A549 (cell line): Measurements from ENCODE around the gene XKR3. TPM values are rescaled to one million over a fixed set of nuclear protein-coding genes. Genes with fewer than 3 reads are reported as not detected.
"Not testable (repeated sequence)": the region's sequence is repeated elsewhere in the genome, so short reads cannot be mapped to it uniquely, and the experiment has no call there.

ENCODE experiments used
- ATAC-seq, 2 experiments: fragments of 200-7000 bp in 1 of 2; fragments of >200 bp in 1 of 2; cut with Nextera tagmentation in 1 of 2; cut with Tn5 transposase in 1 of 2; 3 replicates each; pipeline versions ENCODE4 v1.8.0 to v1.9.1; 2018 to 2020; ENCODE audit warnings: mild to moderate bottlenecking in 1 of 2, moderate library complexity in 1 of 2
- CTCF ChIA-PET: fragments of 300-600 bp; sonication (Branson Sonifier 250); formaldehyde crosslinking; extraction: SDS; loops from one replicate; lab custom pipeline; 2021; ENCODE audit warnings: antibody characterized with exemption, inconsistent platforms; lab: Yijun Ruan, JAX
- POLR2A ChIA-PET: fragments of 350-600 bp; formaldehyde crosslinking; extraction: SDS; loops from one replicate; lab custom pipeline; 2021; ENCODE audit warnings: antibody characterized with exemption, inconsistent platforms; lab: Yijun Ruan, JAX
- DNase-seq, 2 experiments: peaks; one replicate each; pipeline versions ENCODE4 v3.0.0 to v3.0.0-alpha.2; 2011 to 2016; ENCODE audit warnings: low read depth in 1 of 2, low spot score in 1 of 2
- FAIRE-seq: peaks from 2 replicates; lab custom pipeline; 2011; peaks lifted over from hg19 to GRCh38; lab: Jason Lieb, UNC
- H3K27ac ChIP-seq, 2 experiments: fragments of >200 bp; sonication (Bioruptor Twin); formaldehyde crosslinking; 3 replicates each; pipeline ENCODE4 v1.5.1; 2016 to 2017
- H3K4me1 ChIP-seq: fragments of >200 bp; sonication (Bioruptor Twin); formaldehyde crosslinking; 3 replicates; pipeline ENCODE4 v1.6.1; 2016
- H3K4me2 ChIP-seq: fragments of >200 bp; sonication (Bioruptor Twin); formaldehyde crosslinking; 3 replicates; pipeline ENCODE4 v1.6.1; 2016
- H3K4me3 ChIP-seq: fragments of >200 bp; sonication (Bioruptor Twin); formaldehyde crosslinking; 3 replicates; pipeline ENCODE4 v1.5.1; 2016
- H3K9me3 ChIP-seq: fragments of >200 bp; sonication (Bioruptor Twin); formaldehyde crosslinking; 3 replicates; pipeline ENCODE4 v1.6.1; 2016
- CBX2 ChIP-seq: fragments of 200-600 bp; sonication (generic); IDR thresholded peaks from 2 replicates; pipeline ENCODE4 v1.6.1; 2016; ENCODE audit warnings: low read depth, mild to moderate bottlenecking, borderline replicate concordance
- CBX8 ChIP-seq: fragments of 200-600 bp; sonication (generic); IDR thresholded peaks from 2 replicates; pipeline ENCODE4 v1.6.1; 2016
- CHD4 ChIP-seq: fragments of 200-600 bp; sonication (generic); IDR thresholded peaks from 2 replicates; pipeline ENCODE4 v1.6.1; 2016; ENCODE audit warnings: antibody characterized with exemption, mild to moderate bottlenecking, borderline replicate concordance
- FOSB ChIP-seq: fragments of 250-450 bp; sonication (Bioruptor Pico); IDR thresholded peaks from 2 replicates; pipeline ENCODE4 v1.5.0; 2020; ENCODE audit warnings: mild to moderate bottlenecking, moderate library complexity
- MYC ChIP-seq: IDR thresholded peaks from 2 replicates; pipeline ENCODE4 v1.6.1; 2012; ENCODE audit warnings: mild to moderate bottlenecking, inconsistent platforms, low read length, improper control_type of control experiment, borderline replicate concordance
- NPAS2 ChIP-seq: fragments of 250-450 bp; sonication (Bioruptor Pico); IDR thresholded peaks from 2 replicates; pipeline ENCODE4 v1.8.0; 2022; ENCODE audit warnings: mild to moderate bottlenecking, moderate library complexity, borderline replicate concordance
- RNF2 ChIP-seq: fragments of 200-600 bp; sonication (generic); IDR thresholded peaks from 2 replicates; pipeline ENCODE4 v1.6.1; 2016; ENCODE audit warnings: low read depth, mild to moderate bottlenecking, antibody characterized with exemption, moderate library complexity, borderline replicate concordance
- SMC3 ChIP-seq: fragments of >200 bp; sonication (Bioruptor Twin); formaldehyde crosslinking; IDR thresholded peaks from 3 replicates; pipeline ENCODE4 v1.6.1; 2018; ENCODE audit warnings: inconsistent platforms
- SREBF2 ChIP-seq: fragments of 450-650 bp; IDR thresholded peaks from 2 replicates; pipeline ENCODE4 v1.6.1; 2014; ENCODE audit warnings: mild to moderate bottlenecking, moderate library complexity
- TFCP2L1 ChIP-seq: fragments of 250-450 bp; sonication (Bioruptor Pico); IDR thresholded peaks from 2 replicates; pipeline ENCODE4 v1.5.0; 2021; ENCODE audit warnings: mild to moderate bottlenecking
- TP53 ChIP-seq: fragments of 250-450 bp; sonication (Bioruptor Pico); IDR thresholded peaks from 2 replicates; pipeline ENCODE4 v1.5.0; 2021; ENCODE audit warnings: mild to moderate bottlenecking, moderate library complexity
- ZNF302 ChIP-seq: fragments of 250-450 bp; sonication (Bioruptor Pico); IDR thresholded peaks from 2 replicates; pipeline ENCODE4 v1.9.0; 2021; ENCODE audit warnings: inconsistent platforms, mild to moderate bottlenecking, moderate library complexity
- ZSCAN20 ChIP-seq: fragments of 250-450 bp; sonication (Bioruptor Pico); IDR thresholded peaks from 2 replicates; pipeline ENCODE4 v1.8.0; 2022; ENCODE audit warnings: mild to moderate bottlenecking, moderate library complexity
- WGBS: methylation state at CpG from one replicate; pipeline ENCODE4 v1.1.6; 2017; ENCODE audit errors: missing lambda C conversion rate; 5-methylcytosine and 5-hydroxymethylcytosine counted together
- polyA plus RNA-seq, 4 experiments: library from polyadenylated mRNA; depleted of rRNA in 3 of 4; stranded (reverse); fragments of >200 nt; fragmentation: RNase III in 1 of 4; extraction: RNeasy Plus Mini Kit Qiagen cat#74134 plus additional on column Dnase treatment in 1 of 4; gene quantifications; 2 replicates in 3 of 4; 3 replicates in 1 of 4; pipeline ENCODE4 v1.2.3, GENCODE V29; 2011 to 2017
- TF ChIP-seq, protein P1 (sequence below): fragments of >200 bp; sonication (Bioruptor Twin); formaldehyde crosslinking; IDR thresholded peaks from 2 replicates; pipeline ENCODE4 v1.6.1; 2016
- TF ChIP-seq, protein P2 (sequence below): IDR thresholded peaks from 2 replicates; pipeline ENCODE4 v1.6.1; 2012
- TF ChIP-seq, protein P3 (sequence below): fragments of 250-450 bp; sonication (Bioruptor Pico); IDR thresholded peaks from 2 replicates; pipeline ENCODE4 v1.5.0; 2021; ENCODE audit warnings: mild to moderate bottlenecking, moderate library complexity, borderline replicate concordance
- TF ChIP-seq, protein P4 (sequence below): fragments of >200 bp; sonication (Bioruptor Twin); formaldehyde crosslinking; IDR thresholded peaks from 3 replicates; pipeline ENCODE4 v1.6.1; 2016
- TF ChIP-seq, protein P5 (sequence below): fragments of 150-350 bp; IDR thresholded peaks from 2 replicates; pipeline ENCODE4 v1.6.1; 2014; ENCODE audit warnings: low read depth, mild to moderate bottlenecking, low read length
- TF ChIP-seq, protein P6 (sequence below): IDR thresholded peaks from 2 replicates; pipeline ENCODE4 v1.6.1; 2012

Gene XKR3
- polyA plus RNA-seq, 2 of the 4 experiments (the other 2 are of a cell fraction): not detected

DNA sequence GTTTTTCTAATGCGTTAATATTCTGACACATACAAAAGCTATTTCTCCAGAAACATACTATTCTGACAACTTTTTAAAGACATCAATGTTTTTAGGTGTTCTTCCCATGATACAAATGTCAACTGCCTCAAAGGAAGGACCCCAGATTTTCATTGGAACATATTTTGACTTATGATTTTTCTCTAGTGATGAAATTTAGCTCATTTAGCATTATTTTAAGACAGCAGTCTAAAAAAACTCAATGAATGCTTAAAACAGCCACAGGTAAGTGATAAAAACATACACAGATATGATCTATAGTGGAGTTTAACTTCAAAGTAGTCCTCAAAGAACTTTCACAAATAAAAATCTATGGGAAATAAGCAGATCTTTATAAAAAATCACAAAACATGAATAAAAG, 24.9 kb downstream of the XKR3 start:
- POLR2A ChIA-PET: no interaction called here
- CTCF ChIA-PET: no interaction called here
- 0% methylated on average over 1 of the region's 1 CpG for WGBS
- no peaks in the 10 kb centered on the region for H3K4me1 ChIP-seq
- H3K9me3 ChIP-seq: no peaks in the 10 kb centered on the region
- TF ChIP-seq, protein P1, sequence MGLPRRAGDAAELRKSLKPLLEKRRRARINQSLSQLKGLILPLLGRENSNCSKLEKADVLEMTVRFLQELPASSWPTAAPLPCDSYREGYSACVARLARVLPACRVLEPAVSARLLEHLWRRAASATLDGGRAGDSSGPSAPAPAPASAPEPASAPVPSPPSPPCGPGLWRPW: no peak
- TF ChIP-seq TP53 (CRISPR knock-in tag) (no peak), CHD4 (no peak), CBX8 (no peak), TFCP2L1 (CRISPR knock-in tag) (no peak), SREBF2 (no peak), SMC3 (no peak), FOSB (no peak), NPAS2 (CRISPR knock-in tag) (no peak), CBX2 (no peak), ZSCAN20 (CRISPR knock-in tag) (no peak), MYC (no peak)
- TF ChIP-seq, protein P2, sequence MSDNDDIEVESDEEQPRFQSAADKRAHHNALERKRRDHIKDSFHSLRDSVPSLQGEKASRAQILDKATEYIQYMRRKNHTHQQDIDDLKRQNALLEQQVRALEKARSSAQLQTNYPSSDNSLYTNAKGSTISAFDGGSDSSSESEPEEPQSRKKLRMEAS: no peak
- TF ChIP-seq, protein P3, sequence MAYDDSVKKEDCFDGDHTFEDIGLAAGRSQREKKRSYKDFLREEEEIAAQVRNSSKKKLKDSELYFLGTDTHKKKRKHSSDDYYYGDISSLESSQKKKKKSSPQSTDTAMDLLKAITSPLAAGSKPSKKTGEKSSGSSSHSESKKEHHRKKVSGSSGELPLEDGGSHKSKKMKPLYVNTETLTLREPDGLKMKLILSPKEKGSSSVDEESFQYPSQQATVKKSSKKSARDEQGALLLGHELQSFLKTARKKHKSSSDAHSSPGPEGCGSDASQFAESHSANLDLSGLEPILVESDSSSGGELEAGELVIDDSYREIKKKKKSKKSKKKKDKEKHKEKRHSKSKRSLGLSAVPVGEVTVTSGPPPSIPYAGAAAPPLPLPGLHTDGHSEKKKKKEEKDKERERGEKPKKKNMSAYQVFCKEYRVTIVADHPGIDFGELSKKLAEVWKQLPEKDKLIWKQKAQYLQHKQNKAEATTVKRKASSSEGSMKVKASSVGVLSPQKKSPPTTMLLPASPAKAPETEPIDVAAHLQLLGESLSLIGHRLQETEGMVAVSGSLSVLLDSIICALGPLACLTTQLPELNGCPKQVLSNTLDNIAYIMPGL (CRISPR knock-in tag): no peak
- ATAC-seq (no peak), FAIRE-seq (no peak), DNase-seq (no peak)
- H3K27ac ChIP-seq: no peak overlapping the region
- H3K4me2 ChIP-seq: no peak overlapping the region
- H3K4me3 ChIP-seq: no peak overlapping the region

DNA sequence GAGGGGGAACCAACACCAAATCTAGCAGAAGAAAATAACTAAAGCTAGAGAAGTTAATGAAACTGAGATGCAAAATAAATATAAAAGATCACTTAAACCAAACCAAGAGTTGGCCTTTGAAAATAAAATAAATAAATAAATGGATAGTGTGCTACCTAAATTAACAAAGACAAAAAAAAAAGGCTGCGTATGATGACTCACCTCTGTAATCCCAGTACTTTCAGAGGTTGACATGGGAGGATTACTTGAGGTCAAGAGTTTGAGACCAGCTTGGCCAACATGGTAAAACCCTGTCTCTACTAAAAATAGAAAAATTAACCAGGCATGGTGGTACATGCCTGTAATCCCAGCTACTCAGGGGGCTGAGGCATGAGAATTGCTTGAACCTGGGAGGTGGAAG, 29.7 kb downstream of the XKR3 start:
- CTCF ChIA-PET: interaction anchor here (0.7 kb wide), 1 partner anchor 11 kb away, joined by 3 read pairs; no protein-coding TSS in a partner anchor
- H3K27ac ChIP-seq, H3K4me1 ChIP-seq, POLR2A ChIA-PET, H3K4me2 ChIP-seq, FAIRE-seq, H3K4me3 ChIP-seq, H3K9me3 ChIP-seq, ATAC-seq, DNase-seq: not testable (repeated sequence)
- WGBS: 17% methylated on average over 1 of the region's 1 CpG

DNA sequence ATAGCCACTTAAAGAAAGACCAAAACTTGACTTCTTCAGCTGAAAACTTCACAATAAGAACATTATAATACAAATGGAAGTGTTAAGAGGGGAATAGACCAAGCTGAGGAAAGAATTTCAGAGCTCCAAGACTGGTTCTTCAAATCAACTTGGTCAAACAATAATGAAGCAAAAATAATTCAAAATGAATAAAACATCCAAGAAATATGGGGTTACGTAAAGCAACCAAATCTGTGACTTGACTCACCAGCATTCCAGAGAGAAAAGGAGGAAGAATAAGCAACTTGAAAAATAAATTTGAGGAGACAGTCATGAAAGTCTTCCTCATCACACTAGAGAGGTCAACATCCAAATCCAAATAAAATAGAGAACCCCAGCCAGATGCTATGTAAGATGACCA, 31.4 kb downstream of the XKR3 start:
- Histone ChIP-seq H3K27ac (no peak overlapping the region), H3K4me1 (no peaks in the 10 kb centered on the region), H3K9me3 (no peaks in the 10 kb centered on the region), H3K4me3 (no peak overlapping the region), H3K4me2 (no peak overlapping the region)
- TF ChIP-seq, protein P4, sequence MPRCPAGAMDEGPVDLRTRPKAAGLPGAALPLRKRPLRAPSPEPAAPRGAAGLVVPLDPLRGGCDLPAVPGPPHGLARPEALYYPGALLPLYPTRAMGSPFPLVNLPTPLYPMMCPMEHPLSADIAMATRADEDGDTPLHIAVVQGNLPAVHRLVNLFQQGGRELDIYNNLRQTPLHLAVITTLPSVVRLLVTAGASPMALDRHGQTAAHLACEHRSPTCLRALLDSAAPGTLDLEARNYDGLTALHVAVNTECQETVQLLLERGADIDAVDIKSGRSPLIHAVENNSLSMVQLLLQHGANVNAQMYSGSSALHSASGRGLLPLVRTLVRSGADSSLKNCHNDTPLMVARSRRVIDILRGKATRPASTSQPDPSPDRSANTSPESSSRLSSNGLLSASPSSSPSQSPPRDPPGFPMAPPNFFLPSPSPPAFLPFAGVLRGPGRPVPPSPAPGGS: no peak
- TF ChIP-seq, protein P1: no peak
- TF ChIP-seq, protein P5, sequence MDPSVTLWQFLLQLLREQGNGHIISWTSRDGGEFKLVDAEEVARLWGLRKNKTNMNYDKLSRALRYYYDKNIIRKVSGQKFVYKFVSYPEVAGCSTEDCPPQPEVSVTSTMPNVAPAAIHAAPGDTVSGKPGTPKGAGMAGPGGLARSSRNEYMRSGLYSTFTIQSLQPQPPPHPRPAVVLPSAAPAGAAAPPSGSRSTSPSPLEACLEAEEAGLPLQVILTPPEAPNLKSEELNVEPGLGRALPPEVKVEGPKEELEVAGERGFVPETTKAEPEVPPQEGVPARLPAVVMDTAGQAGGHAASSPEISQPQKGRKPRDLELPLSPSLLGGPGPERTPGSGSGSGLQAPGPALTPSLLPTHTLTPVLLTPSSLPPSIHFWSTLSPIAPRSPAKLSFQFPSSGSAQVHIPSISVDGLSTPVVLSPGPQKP: no peak
- no peak for TF ChIP-seq RNF2
- TF ChIP-seq ZNF302 (CRISPR knock-in tag): no peak
- TF ChIP-seq, protein P6, sequence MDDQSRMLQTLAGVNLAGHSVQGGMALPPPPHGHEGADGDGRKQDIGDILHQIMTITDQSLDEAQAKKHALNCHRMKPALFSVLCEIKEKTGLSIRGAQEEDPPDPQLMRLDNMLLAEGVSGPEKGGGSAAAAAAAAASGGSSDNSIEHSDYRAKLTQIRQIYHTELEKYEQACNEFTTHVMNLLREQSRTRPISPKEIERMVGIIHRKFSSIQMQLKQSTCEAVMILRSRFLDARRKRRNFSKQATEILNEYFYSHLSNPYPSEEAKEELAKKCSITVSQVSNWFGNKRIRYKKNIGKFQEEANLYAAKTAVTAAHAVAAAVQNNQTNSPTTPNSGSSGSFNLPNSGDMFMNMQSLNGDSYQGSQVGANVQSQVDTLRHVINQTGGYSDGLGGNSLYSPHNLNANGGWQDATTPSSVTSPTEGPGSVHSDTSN: no peak
- DNase-seq: no peak
- FAIRE-seq: no peak
- ChIA-PET CTCF (no interaction called here), POLR2A (no interaction called here)
- no peak for ATAC-seq
- 7% methylated on average over 1 of the region's 1 CpG for WGBS
